ENCODE data around the gene LHFPL5. TPM values are rescaled to one million over a fixed set of nuclear protein-coding genes. Genes with fewer than 3 reads are reported as not detected.

Gene LHFPL5
- total RNA-seq, 2 donors from 2014 or later: not detected

DNA sequence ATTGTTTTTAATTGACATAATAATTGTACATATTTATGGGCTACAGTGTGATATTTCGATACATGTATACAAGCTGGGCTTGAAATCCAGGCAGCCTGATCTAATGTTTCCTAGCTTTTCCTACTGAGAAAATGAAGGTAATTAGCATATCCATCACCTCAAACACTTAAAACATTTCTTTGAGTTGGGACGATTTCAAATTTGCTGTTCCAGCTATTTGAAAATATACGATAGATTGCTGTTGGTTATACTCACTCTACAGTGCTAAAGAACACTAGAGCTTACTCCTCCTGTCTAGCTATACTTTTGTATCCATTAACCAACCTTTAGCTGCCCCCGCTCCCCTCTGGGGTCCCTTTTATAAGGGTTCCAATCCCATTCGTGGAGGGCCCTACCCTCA is 4.7 kb downstream of the LHFPL5 start:
- peaks cover 7% of the 10 kb centered on the region for H3K27me3 ChIP-seq (ENCODE audit: control insufficient read depth, insufficient read depth, low read length, poor library complexity, severe bottlenecking)
- H3K9me3 ChIP-seq (ENCODE audit: control insufficient read depth, low read length): no peaks in the 10 kb centered on the region
- H3K9ac ChIP-seq (ENCODE audit: extremely low read depth, low read length, poor library complexity, severe bottlenecking): no peak overlapping the region
- 76 to 94% methylated on average over 4 to 5 of the region's 5 CpGs for WGBS, 2 experiments (ENCODE audit: insufficient coverage in 1 of 2, insufficient read length in 1 of 2)
- Mint-ChIP-seq H3K27ac (no peak overlapping the region), H3K27me3 (ENCODE audit: insufficient read depth) (peaks cover 3% of the 10 kb centered on the region), H3K9me3 (no peaks in the 10 kb centered on the region), H3K4me3 (no peak overlapping the region), H3K4me1 (no peaks in the 10 kb centered on the region), H3K36me3 (ENCODE audit: low read depth) (no peaks in the 10 kb centered on the region)
- H3K4me3 ChIP-seq (ENCODE audit: low read length): no peak overlapping the region
- no peak for DNase-seq
- no peaks in the 10 kb centered on the region for H3K4me1 ChIP-seq (ENCODE audit: control insufficient read depth, insufficient read depth, low read length)
- TF ChIP-seq, protein P1, sequence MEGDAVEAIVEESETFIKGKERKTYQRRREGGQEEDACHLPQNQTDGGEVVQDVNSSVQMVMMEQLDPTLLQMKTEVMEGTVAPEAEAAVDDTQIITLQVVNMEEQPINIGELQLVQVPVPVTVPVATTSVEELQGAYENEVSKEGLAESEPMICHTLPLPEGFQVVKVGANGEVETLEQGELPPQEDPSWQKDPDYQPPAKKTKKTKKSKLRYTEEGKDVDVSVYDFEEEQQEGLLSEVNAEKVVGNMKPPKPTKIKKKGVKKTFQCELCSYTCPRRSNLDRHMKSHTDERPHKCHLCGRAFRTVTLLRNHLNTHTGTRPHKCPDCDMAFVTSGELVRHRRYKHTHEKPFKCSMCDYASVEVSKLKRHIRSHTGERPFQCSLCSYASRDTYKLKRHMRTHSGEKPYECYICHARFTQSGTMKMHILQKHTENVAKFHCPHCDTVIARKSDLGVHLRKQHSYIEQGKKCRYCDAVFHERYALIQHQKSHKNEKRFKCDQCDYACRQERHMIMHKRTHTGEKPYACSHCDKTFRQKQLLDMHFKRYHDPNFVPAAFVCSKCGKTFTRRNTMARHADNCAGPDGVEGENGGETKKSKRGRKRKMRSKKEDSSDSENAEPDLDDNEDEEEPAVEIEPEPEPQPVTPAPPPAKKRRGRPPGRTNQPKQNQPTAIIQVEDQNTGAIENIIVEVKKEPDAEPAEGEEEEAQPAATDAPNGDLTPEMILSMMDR (conservative IDR thresholded peaks at IDR 0.05): no peak
- H3K27ac ChIP-seq (ENCODE audit: low read depth, low read length): no peak overlapping the region
- H3K36me3 ChIP-seq (ENCODE audit: control insufficient read depth, insufficient read depth, low read length): no peaks in the 10 kb centered on the region

DNA sequence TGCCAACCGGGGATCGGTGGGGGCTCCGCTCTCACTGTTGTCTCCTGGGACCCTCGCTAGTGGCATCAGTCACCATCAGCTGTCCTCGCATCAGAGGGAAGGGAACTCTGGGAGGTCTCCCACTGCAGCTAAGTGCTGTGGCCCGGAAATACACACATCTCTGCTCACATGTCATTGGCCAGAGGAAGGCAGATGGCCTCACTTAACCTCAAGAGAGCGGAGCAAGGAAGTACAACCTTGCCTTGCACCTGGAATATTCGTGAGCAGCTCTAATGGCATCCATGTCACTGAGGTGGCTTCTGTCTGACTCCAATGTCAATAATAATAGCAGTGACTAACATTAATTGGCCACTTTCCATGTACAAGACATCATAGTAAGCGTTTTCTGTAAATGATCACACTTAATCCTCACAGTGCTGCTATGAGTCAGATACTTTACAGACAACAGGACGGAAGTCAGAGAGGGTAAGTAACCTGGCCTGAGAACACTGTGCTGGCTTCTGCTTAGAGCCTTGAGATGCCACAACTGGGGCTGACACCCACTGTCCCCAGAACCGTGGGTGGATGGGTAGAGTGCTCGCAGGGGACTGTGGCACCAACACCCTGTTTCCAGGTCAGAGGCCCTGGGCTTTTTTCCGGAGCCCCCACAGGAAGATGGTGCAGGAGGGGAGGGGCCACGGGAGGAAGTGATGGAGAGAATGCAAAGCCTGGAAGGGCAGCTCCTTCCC is 6.0 kb downstream of the LHFPL5 start:
- peaks cover 3% of the 10 kb centered on the region for H3K27me3 Mint-ChIP-seq (ENCODE audit: insufficient read depth)
- no peak for DNase-seq
- WGBS, 2 experiments (ENCODE audit: insufficient coverage in 1 of 2, insufficient read length in 1 of 2): 89 to 91% methylated on average over 10 to 14 of the region's 14 CpGs
- H3K9me3 Mint-ChIP-seq: no peaks in the 10 kb centered on the region
- no peak overlapping the region for H3K4me3 ChIP-seq (ENCODE audit: low read length)
- H3K27ac ChIP-seq (ENCODE audit: low read depth, low read length): no peak overlapping the region
- H3K36me3 ChIP-seq (ENCODE audit: control insufficient read depth, insufficient read depth, low read length): no peaks in the 10 kb centered on the region
- no peaks in the 10 kb centered on the region for H3K9me3 ChIP-seq (ENCODE audit: control insufficient read depth, low read length)
- TF ChIP-seq, protein P1 (conservative IDR thresholded peaks at IDR 0.05): no peak
- H3K27me3 ChIP-seq (ENCODE audit: control insufficient read depth, insufficient read depth, low read length, poor library complexity, severe bottlenecking): peaks cover 2% of the 10 kb centered on the region
- H3K27ac Mint-ChIP-seq: no peak overlapping the region
- no peak overlapping the region for H3K9ac ChIP-seq (ENCODE audit: extremely low read depth, low read length, poor library complexity, severe bottlenecking)
- H3K36me3 Mint-ChIP-seq (ENCODE audit: low read depth): no peaks in the 10 kb centered on the region
- no peaks in the 10 kb centered on the region for H3K4me1 Mint-ChIP-seq
- H3K4me1 ChIP-seq (ENCODE audit: control insufficient read depth, insufficient read depth, low read length): no peaks in the 10 kb centered on the region
- no peak overlapping the region for H3K4me3 Mint-ChIP-seq

DNA sequence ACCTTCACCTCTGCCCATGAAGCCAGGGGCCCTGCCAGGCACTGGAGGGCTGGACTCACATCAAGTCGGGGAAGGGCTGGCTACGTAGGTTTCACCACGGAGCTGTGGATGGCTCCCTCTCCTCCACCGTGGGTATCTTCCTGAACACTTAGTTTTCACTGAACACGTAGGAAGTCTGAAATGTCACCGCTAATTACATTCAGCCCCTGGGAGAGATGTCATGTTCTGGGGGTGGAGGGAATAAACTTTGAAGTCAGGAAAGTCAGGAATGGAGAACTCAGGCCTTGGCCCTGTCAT is 6.5 kb downstream of the LHFPL5 start:
- Histone ChIP-seq H3K9me3 (ENCODE audit: control insufficient read depth, low read length) (no peaks in the 10 kb centered on the region), H3K36me3 (ENCODE audit: control insufficient read depth, insufficient read depth, low read length) (no peaks in the 10 kb centered on the region), H3K9ac (ENCODE audit: extremely low read depth, low read length, poor library complexity, severe bottlenecking) (no peak overlapping the region), H3K27ac (ENCODE audit: low read depth, low read length) (no peak overlapping the region), H3K4me1 (ENCODE audit: control insufficient read depth, insufficient read depth, low read length) (no peaks in the 10 kb centered on the region), H3K27me3 (ENCODE audit: control insufficient read depth, insufficient read depth, low read length, poor library complexity, severe bottlenecking) (no peaks in the 10 kb centered on the region), H3K4me3 (ENCODE audit: low read length) (no peak overlapping the region)
- 90 to 96% methylated on average over 4 to 6 of the region's 6 CpGs for WGBS, 2 experiments (ENCODE audit: insufficient coverage in 1 of 2, insufficient read length in 1 of 2)
- H3K9me3 Mint-ChIP-seq: peaks cover 3% of the 10 kb centered on the region
- H3K4me1 Mint-ChIP-seq: no peaks in the 10 kb centered on the region
- TF ChIP-seq, protein P1 (conservative IDR thresholded peaks at IDR 0.05): no peak
- no peak overlapping the region for H3K4me3 Mint-ChIP-seq
- H3K27ac Mint-ChIP-seq: no peak overlapping the region
- H3K36me3 Mint-ChIP-seq (ENCODE audit: low read depth): no peaks in the 10 kb centered on the region
- DNase-seq: no peak
- H3K27me3 Mint-ChIP-seq (ENCODE audit: insufficient read depth): peaks cover 2% of the 10 kb centered on the region
